Stimulated activated CD8-positive, alpha-beta memory T cell treated with anti-CD3 and anti-CD28 coated beads, Interleukin-15, amount 100 ng/mL, for 48 hours (primary cell): ENCODE data around the gene NME3.

ENCODE experiments used
- DNase-seq, 2 donors: peaks; one replicate each; pipeline ENCODE4 v3.0.0-alpha.2; 2020; ENCODE audit warnings: low read depth in 2 of 2

The NME3 gene

GRCh38 chr16:1727651-1728624 lies 43.4 kb downstream of the NME3 start:
- no peak for DNase-seq

- DNase-seq, result no peak
These were observed 44.5 kb downstream of the NME3 start for GRCh38 chr16:1726661-1727502.

GRCh38 chr16:1724491-1724890 lies 46.9 kb downstream of the NME3 start:
- no peak for DNase-seq

- DNase-seq, result no peak
These were observed 47.7 kb downstream of the NME3 start for GRCh38 chr16:1723450-1724147.

GRCh38 chr16:1721372-1721771 lies 50.0 kb downstream of the NME3 start:
- no peak for DNase-seq
